ENCODE measurements around the gene TPST1. TPM values are rescaled to one million over a fixed set of nuclear protein-coding genes. Genes with fewer than 3 reads are reported as not detected.
A peak's percentile ranks its signal among the peaks of the same experiment; 100 is the strongest.
"Not testable (repeated sequence)": the region's sequence is repeated elsewhere in the genome, so short reads cannot be mapped to it uniquely, and the experiment has no call there.

Gene TPST1
- 31.5 to 48.5 TPM (median 47.3 TPM) in 3 replicates for polyA plus RNA-seq
- 6.3 TPM for polyA plus RNA-seq (2011; ENCODE audit: low read depth)
- 25.0 and 43.8 TPM in 2 replicates for polyA plus RNA-seq (2011; cell fraction: cytosol; rRNA removed)
- polyA plus RNA-seq (2011; cell fraction: nucleus; rRNA removed), result 79.4 and 81.7 TPM in 2 replicates
- polyA plus RNA-seq (2012; ENCODE audit: low replicate concordance), result 9.2 and 30.0 TPM in 2 replicates
- polyA minus RNA-seq, result 15.8 to 61.1 TPM (median 40.1 TPM) in 3 replicates
- polyA minus RNA-seq (2011; cell fraction: cytosol; rRNA and poly(A)+ RNA removed), result 36.3 TPM
- polyA minus RNA-seq (2011; cell fraction: nucleus; rRNA and poly(A)+ RNA removed), result 30.7 and 79.0 TPM in 2 replicates

- peaks cover 10% of the 10 kb centered on the region for H3K4me1 ChIP-seq (ENCODE audit: control insufficient read depth, extremely low read depth, insufficient read depth, low read length)
- H3K4me3 ChIP-seq (ENCODE audit: control insufficient read depth in 2 of 3, extremely low read depth in 1 of 3, insufficient read depth in 2 of 3, low read depth in 1 of 3, low read length in 3 of 3), result peak within 1 kb of the TSS; percentile 75 to 95 (median 77)
- peak; percentile 29 to 65 (median 56) for TF ChIP-seq CTCF (optimal IDR thresholded peaks at IDR 0.05 in 1 of 3, IDR thresholded peaks at IDR 0.05 in 1 of 3, conservative IDR thresholded peaks at IDR 0.05 in 1 of 3; ENCODE audit: extremely low read depth in 1 of 3, insufficient read depth in 2 of 3, low read length in 3 of 3)
- no peak for TF ChIP-seq EZH2 (IDR thresholded peaks at IDR 0.05; ENCODE audit: low read length)
- H3K27ac ChIP-seq (ENCODE audit: control insufficient read depth, insufficient read depth, low read length), result peak within 1 kb of the TSS; percentile 66
- H3K36me3 ChIP-seq (ENCODE audit: control insufficient read depth in 2 of 2, extremely low read depth in 1 of 2, insufficient read depth in 2 of 2, low read length in 2 of 2), result peaks cover 0 to 2% of the 10 kb centered on the region in 2 experiments
- H3K9me1 ChIP-seq (ENCODE audit: control insufficient read depth, extremely low read depth, insufficient read depth, low read length), result no peaks in the 10 kb centered on the region
- peak within 1 kb of the TSS; percentile 80 for H2AFZ ChIP-seq (ENCODE audit: control insufficient read depth, low read length)
- H3K9me3 ChIP-seq (ENCODE audit: control insufficient read depth, low read depth, low read length), result no peaks in the 10 kb centered on the region
- H3K9ac ChIP-seq (ENCODE audit: control insufficient read depth, extremely low read depth, insufficient read depth, low read length), result peak within 1 kb of the TSS; percentile 70
- H3K79me2 ChIP-seq (ENCODE audit: control insufficient read depth, insufficient read depth, low read length), result peaks cover 19% of the 10 kb centered on the region
- peak within 1 kb of the TSS; percentile 94 for H3K4me2 ChIP-seq (ENCODE audit: control insufficient read depth, extremely low read depth, insufficient read depth, low read depth, low read length)
- dilution Hi-C loops (cut with MboI; ENCODE audit: extremely low pct_ligation_motif_present, low sequenced_read_pairs), result no loop called here
- no peak for DNase-seq (ENCODE audit: low read depth, low spot score)
- H3K27me3 ChIP-seq (ENCODE audit: control insufficient read depth, extremely low read depth, insufficient read depth, low read length), result no peaks in the 10 kb centered on the region
- FAIRE-seq, result peak; percentile 51
- H4K20me1 ChIP-seq (ENCODE audit: control insufficient read depth, extremely low read depth, insufficient read depth, low read length), result no peaks in the 10 kb centered on the region
Observed at GRCh38 chr7:66204822-66205740, at the start of gene TPST1. Gene TPST1 (plus strand): TSS chr7:66205334. CDS start chr7:66240426, 35,092 bp downstream.

- H2AFZ ChIP-seq (ENCODE audit: control insufficient read depth, low read length); H3K4me3 ChIP-seq (ENCODE audit: control insufficient read depth in 2 of 3, extremely low read depth in 1 of 3, insufficient read depth in 2 of 3, low read depth in 1 of 3, low read length in 3 of 3); H3K4me1 ChIP-seq (ENCODE audit: control insufficient read depth, extremely low read depth, insufficient read depth, low read length); dilution Hi-C loops (cut with MboI; ENCODE audit: extremely low pct_ligation_motif_present, low sequenced_read_pairs); H4K20me1 ChIP-seq (ENCODE audit: control insufficient read depth, extremely low read depth, insufficient read depth, low read length); H3K4me2 ChIP-seq (ENCODE audit: control insufficient read depth, extremely low read depth, insufficient read depth, low read depth, low read length); H3K27ac ChIP-seq (ENCODE audit: control insufficient read depth, insufficient read depth, low read length); H3K27me3 ChIP-seq (ENCODE audit: control insufficient read depth, extremely low read depth, insufficient read depth, low read length); H3K9ac ChIP-seq (ENCODE audit: control insufficient read depth, extremely low read depth, insufficient read depth, low read length); DNase-seq (ENCODE audit: low read depth, low spot score); H3K79me2 ChIP-seq (ENCODE audit: control insufficient read depth, insufficient read depth, low read length); H3K9me1 ChIP-seq (ENCODE audit: control insufficient read depth, extremely low read depth, insufficient read depth, low read length); H3K9me3 ChIP-seq (ENCODE audit: control insufficient read depth, low read depth, low read length); FAIRE-seq: not testable (repeated sequence)
- H3K36me3 ChIP-seq (ENCODE audit: control insufficient read depth in 2 of 2, extremely low read depth in 1 of 2, insufficient read depth in 2 of 2, low read length in 2 of 2), result peaks cover 18 to 20% of the 10 kb centered on the region in 2 experiments
Observed at GRCh38 chr7:66156035-66156434, 49.1 kb upstream of the TPST1 start.

All from keratinocyte (primary cell).